ENCODE data around the gene HAS3.

- no peak for TF ChIP-seq ATF1 (CRISPR knock-in tag; IDR thresholded peaks at IDR 0.05)
- no peak for TF ChIP-seq CTCF (IDR thresholded peaks at IDR 0.05)
- no peak for TF ChIP-seq PREB (CRISPR knock-in tag; IDR thresholded peaks at IDR 0.05; ENCODE audit: borderline replicate concordance)
- TF ChIP-seq USF2 (CRISPR knock-in tag; IDR thresholded peaks at IDR 0.05), result no peak
- no peak for TF ChIP-seq ATF2 (CRISPR knock-in tag; IDR thresholded peaks at IDR 0.05; ENCODE audit: borderline replicate concordance, low read depth)
- TF ChIP-seq ATF3 (CRISPR knock-in tag; conservative IDR thresholded peaks at IDR 0.05), result no peak
- TF ChIP-seq FOXJ3 (CRISPR knock-in tag; IDR thresholded peaks at IDR 0.05; ENCODE audit: borderline replicate concordance), result no peak
- TF ChIP-seq ATF6 (CRISPR knock-in tag; IDR thresholded peaks at IDR 0.05), result no peak
Observed at GRCh38 chr16:69064124-69064763, 41.2 kb upstream of the HAS3 start.
